ENCODE results near the gene TENM4.
A peak's percentile ranks its signal among the peaks of the same experiment; 100 is the strongest.
"Not testable (repeated sequence)": the region's sequence is repeated elsewhere in the genome, so short reads cannot be mapped to it uniquely, and the experiment has no call there.

Gene TENM4

DNA sequence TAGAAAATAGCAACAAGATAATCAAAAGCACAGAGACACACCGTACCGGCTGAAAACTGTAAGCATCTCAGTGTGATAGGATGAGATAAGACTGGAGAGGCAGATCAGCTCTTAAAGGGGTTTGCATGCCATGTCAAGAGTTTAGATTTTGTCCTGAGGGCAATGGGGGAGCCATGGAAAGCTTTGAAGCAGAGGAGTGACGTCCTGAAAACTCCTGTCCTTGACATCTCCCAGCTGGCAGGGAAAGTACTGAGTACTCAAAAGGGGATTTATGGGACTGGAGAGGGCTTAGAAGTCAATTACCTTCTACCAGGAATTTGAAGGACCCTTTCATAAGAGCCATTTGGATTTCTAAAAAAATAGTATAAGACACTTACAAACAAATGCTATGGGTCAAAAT lies 445.7 kb downstream of the TENM4 start:
- no peak for DNase-seq

DNA sequence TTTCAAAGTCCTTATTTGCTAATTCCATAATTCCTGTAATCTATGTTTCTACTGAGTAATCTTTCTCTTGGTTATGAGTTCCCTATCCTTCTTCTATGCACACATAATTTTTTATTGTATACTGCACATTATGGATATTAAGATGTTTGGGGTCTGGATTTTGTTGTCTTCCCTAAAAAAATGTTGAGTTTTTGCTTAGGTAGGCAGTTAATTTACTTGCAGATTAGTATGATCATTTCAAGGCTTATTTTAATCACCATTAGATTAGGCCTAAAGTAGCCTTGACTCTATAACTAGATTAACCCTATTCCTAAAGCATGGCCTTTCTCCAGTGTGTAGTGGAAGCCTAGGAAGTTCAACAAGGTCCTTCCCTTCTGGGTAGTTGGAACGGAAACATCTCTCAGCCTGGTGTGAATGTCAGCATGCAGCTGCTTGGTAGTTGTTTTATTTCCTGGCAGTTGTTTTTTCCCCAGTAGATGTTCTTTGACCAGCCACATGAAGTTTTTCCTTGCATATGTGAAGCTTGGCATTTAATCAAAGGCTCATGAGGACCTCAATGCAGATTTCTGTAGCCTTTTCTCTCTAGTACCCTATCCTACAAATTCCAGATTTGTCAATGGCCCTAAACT lies 446.9 kb downstream of the TENM4 start:
- no peak for DNase-seq

DNA sequence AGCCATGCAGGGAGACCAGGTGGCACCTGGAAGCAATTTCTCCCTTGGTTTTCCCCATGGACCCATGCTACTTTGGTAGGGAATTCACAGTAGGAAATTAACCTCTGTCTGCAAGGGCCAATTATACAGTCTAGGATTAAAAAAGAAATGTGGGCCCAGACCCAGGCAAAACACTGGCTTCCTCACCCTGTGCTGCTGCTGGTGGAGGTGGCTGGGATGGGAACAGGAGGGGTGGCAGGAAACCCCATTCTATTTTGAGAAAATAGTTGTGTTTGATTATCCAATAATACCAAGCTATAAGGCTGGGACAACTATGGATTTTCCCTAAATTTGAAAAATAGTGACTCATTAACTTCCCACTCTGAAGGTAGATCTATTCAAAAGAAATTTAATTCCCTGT lies 449.1 kb downstream of the TENM4 start:
- DNase-seq = no peak

DNA sequence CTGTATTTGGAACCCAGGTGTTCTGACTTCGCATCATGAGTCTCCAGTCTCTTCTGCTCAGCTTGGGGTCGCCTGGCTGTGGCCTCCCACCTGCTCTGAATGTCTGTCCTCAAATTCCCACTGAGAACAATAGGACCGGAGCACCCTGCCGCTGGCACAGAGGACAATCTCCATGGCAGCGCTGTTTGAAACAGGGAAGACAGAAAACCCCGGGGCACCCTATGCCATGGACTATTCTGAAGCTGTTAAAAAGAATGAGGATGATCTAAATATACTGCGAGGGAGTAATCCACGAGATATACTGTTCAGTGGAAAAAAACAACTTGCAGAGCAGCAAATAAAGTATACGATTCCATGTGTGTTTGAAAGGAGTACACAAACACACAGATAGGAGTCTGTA lies 450.6 kb downstream of the TENM4 start:
- no peak for DNase-seq

DNA sequence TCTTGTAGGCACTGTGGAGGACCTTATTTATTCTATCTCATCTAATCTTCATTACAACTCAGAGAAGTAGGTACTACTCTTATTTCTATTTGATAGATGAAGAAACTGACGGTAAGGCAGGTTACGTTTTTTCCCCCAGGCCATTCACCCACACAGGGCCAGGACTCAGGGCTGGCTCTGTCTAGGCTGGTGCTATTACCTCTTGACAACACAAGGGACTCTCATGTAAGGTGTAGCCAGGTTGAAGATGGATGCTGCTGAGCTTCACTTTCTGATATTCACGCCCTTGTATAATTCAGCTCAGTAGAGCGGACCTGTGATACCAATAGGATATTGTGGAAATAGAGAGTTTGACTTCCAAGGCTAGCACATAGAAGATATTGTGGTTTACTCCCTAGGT lies 453.1 kb downstream of the TENM4 start:
- DNase-seq = no peak

DNA sequence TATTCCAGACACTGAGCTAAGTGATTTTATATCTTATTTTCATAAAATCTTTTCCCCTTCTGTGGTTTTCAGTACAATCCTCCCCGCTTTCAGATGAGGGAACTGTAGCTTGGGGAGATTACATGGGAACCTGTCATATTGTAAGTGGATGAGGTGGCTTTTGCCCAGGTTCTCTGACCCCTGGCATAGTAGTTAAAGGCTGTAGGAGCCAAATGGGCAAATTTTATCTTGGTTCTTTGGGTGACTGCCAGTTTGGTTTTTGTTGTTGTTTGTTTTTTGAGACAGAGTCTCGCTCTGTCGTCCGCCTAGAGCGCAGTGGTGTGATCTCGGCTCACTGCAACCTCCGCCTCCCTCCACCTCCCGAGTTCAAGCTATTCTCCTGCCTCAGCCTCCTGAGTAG lies 454.5 kb downstream of the TENM4 start:
- DNase-seq = no peak

DNA sequence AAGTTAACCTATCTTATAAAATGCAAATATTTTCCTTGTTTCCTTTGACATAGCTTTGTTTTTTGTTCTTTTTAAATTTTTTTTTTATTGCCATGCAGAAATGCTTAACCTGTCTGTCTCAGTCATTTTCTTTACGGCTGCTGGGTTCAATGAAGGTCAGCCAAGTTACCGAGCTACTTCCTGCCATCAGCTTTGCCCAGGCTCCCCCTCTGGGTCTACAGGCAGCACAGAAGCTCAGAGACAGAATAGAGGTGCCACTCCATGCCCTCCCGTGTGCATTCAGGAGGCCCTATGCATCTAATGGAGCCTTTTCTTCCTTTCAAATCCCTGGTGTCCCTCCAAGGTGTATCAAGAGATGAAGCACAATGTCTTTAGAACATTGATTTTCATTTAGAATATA lies 455.2 kb downstream of the TENM4 start:
- DNase-seq = no peak

DNA sequence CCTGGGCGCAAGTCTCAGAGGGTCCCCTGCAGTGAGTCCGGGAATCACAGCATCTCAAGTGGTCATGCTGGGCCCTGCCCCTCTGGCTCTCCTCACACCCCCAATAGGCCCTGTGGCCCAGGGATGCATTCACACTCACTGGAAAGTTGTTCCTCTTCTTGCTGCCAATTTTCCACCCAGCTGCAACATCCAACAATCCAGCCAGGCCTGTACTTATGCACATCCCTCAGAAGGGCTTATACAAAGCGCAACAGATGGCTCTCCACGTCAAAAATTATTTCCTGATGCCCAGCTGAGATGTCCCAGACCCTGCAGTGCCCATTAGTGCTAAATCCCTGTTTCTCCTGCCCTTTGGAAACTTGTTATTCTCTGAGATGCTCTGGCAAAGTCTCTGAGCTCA lies 458.4 kb downstream of the TENM4 start:
- DNase-seq = no peak

DNA sequence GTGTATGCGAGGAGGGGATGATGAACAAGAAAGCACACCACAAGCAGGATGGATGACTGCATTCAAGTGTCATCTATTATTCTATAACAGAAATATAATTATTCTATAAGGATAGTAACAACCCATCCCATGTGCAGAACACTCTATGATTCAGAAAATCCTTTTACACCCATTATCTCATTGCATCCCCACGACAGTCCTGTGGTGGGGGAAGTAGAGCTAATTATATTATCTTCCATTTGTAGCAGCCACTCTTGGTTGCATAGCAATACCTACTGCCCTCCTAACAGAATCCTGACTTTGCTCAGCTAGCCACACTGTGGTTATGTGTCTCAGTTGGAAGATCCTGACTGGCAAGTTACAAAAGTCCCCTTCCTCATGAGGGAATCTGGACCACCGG lies 459.7 kb downstream of the TENM4 start:
- DNase-seq = no peak

DNA sequence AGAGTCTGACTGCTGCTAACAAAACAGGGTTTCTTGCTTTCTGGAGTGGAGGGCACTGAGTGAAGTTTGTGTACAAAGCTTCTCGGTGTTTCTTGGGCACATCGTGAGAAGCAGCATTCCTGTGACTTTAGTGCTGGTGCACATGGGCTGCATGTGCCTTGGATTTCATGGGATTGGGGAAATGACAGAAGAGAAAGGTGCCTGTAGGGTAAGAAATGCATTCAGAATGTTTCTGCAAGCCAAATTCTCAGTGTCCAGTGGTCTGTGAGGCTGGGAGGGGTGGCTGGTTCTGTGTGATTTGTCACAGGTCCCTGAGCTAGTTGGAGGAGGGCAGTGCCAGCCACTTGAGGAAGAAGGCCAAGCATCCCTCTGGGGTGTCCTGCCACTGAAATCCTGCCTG lies 462.0 kb downstream of the TENM4 start:
- DNase-seq = no peak

DNA sequence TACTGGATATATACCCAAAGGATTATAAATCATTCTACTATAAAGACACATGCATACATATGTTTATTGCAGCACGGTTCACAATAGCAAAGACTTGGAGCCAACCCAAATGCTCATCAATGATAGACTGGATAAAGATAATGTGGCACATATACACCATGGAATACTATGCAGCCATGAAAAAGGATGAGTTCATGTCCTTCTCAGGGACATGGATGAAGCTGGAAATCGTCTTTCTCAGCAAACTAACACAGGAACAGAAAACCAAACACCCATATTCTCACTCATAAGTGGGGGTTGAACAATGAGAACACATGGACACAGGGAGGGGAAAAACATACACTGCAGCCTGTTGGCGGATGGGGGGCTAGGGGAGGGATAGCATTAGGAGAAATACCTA lies 463.0 kb downstream of the TENM4 start:
- not testable (repeated sequence) for DNase-seq

DNA sequence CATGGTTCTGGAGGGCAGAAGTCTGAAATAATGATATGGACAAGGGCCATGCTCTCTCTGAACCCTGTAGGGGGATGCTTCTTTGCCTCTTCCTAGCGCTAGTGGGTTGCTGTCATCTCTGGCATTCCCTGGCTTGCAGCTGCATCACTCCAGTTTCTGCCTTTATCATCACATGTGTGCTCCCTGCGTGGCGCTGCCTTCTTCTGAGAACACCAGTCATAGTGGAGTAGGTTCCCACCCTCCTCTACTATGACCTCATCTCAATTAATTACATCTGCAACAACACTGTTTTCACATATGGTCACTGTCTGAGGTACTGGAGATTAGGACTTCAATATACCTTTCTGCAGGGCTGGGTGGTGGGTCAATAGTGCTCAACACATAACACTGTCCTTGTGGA lies 463.8 kb downstream of the TENM4 start:
- no peak for DNase-seq

DNA sequence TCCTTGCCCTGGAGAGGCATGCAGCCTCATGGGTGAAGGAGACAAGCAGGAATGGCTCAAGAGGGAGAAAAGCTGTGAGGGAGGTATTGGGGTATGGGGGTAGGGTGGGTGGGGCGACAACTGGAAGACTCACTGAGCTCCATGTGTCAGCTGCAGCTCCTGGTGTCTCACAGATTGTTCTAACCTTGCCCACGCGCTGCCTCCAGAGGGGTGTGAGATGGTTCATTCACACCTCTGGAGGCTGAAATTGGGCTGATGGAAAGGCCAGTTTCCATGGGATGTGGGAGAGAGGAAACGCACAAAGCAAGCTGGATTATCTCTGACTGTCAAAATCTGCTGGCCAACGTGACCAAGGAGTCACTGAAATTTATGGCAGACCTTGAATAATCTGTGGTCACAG lies 465.7 kb downstream of the TENM4 start:
- no peak for DNase-seq

DNA sequence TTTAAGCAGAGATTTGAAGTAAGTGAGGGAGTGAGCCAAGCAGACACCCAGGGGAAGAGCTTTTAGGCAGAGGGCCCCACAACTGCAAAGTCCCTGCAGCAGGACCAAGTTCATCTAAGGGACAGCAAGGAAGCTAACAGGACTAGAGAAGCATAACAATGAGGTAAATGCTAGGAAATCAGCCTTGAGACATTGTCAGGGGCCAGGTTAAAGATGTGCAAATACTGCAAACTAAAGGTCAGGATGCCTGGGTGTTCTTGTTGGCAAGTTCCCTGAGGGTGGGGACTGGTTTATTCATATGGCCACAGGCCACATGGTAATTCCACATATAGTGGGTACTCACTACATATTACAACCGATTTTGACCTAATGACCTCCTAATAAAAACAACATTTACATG lies 467.0 kb downstream of the TENM4 start:
- DNase-seq = no peak

DNA sequence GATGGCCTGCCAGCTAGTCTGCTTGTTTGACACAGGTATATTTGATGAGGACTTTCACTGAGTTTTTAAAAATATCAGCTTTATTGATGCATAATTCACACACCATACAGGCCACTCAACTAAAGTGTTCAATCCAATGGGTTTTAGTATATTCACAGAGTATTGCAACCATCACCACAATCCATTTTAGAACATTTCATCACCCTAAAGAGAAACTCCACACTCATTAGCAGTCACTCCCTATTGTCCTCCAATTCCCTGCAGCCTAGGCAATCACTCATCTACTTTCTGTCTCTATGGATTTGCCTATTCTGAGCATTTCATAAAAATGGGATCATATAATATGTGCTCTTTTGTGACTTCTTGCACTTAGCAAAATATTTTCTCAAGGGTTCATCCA lies 468.2 kb downstream of the TENM4 start:
- no peak for DNase-seq

DNA sequence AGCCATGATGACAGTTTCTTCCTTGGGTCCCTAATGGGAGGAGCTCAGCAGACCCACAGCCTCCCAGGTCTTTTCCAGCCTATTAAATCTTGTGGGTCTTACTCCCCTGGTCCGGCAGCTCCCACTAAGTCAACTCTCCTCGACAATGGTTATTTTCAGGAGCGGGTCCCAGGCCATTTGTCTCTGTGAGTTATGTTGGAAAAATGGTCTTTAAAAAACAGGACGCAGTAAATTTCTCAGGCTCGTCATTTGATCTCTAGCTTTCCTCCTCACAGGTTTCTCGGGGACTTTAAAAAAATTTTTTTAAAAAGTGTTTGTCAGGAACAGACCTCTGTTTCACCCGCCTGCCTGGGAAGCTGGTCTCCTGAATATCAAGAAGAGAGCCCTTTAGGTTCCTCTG lies 468.7 kb downstream of the TENM4 start:
- DNase-seq = no peak

DNA sequence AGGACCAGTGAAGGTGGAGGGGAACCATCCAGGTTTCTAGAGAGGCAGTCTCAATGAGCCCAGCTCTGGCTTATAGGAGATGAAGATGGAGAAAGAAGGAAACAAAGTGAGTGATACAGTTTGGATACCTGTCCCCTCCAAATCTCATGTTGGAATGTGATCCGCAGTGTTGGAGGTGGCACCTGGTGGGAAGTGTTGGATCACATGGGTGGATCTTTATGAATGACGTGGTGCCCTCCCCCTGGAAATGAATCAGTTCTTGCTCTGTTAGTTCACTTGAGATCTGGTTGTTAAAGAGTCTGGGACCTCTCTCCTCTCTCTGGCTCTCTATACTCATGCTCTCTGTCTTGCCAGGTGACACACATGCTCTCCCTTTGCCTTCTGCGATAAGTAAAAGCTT lies 473.0 kb downstream of the TENM4 start:
- DNase-seq = no peak

DNA sequence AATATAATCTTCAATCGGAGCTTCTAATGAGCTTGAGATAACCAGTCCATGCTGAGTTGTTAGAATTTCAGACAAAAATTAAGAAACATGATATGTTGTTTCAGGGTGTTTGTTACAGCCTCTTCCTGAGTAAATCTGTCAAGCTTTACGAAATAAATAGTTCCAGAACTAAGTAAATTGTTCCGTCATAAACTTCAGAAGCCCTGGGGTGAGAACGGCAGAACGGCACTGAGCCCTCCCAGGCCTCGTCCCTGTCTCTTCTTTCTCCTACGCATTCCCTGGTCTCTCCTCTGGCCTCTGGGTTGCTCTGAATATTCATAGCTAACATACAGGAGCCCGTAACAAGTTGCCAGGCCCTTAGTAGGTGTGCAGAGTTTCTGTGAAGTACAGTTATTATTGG lies 475.4 kb downstream of the TENM4 start:
- no peak for DNase-seq

DNA sequence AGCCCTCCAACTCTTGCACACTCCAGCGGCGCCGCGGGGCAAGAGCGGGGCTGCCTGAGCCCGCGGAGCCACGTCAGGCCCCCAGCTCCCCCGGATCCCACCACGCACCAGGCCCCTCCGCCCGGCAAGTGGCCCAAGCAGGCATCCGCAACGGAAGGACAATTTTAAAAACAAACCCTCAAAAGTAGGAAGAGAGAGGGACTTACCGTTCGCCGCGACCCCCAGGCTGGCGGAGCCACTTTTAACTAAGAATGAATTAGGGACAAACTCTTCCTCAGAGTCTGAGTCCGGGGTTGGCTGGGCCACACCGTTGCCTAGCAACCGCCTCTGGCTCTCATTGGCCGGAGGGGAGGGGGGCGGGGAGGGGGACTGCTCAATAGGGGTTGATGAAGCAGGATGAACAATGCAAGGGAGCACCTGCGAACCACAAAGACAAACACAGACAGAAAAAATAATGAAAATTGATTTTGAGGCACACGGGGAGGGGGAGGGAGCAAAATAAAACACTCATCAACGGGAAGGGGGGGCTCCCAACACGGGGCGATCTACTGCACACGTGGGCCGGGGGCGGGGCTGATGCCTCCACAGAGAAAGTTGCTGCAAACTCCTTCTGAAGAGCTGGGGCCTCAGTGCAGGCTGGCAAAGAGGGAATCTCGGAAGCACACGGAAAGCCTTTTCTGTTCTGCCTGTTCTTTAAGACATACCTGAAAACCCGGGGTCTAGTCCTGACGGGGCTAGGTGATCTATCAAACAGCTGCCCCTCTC lies 478.7 kb downstream of the TENM4 start:
- DNase-seq = peak; percentile 66

DNA sequence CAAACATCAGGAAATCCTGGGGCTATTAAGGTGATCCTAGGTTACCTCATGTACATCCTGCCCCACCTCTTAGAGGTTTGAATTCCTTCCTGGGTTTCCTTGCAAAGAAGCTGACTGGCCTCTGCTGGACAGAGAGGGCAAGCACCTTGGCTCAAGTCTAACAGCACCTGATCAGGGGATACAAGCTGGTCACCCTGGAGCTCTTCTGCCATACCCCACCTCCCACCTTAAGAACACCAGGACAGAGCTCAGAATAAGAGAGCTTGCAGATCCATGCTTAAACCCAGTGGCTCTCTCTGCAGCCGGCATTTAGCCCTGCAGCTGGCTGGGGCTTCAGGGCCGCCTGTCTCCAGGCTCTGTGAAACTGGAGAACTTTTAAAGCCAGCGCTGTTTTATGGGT lies 479.6 kb downstream of the TENM4 start:
- DNase-seq = peak; percentile 19

DNA sequence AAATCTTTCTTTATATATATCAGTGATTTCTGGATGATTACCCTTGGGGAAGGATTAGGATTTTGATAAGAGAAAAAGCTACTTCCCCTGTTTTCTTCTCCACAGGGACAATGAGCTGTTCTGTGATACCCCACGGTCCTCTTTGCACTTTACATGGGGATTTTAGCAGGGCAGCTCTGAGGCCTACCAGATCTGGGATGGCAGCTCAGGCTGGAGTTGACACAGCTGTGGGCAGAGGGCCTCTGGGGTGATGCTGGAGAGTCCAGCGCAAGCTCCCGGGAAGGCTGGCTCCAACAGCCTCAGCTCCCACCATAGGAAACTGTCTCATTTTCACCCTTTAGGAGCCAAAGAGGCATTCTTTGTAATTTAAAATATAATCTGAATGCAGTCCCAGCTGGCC lies 482.4 kb downstream of the TENM4 start:
- DNase-seq = no peak

DNA sequence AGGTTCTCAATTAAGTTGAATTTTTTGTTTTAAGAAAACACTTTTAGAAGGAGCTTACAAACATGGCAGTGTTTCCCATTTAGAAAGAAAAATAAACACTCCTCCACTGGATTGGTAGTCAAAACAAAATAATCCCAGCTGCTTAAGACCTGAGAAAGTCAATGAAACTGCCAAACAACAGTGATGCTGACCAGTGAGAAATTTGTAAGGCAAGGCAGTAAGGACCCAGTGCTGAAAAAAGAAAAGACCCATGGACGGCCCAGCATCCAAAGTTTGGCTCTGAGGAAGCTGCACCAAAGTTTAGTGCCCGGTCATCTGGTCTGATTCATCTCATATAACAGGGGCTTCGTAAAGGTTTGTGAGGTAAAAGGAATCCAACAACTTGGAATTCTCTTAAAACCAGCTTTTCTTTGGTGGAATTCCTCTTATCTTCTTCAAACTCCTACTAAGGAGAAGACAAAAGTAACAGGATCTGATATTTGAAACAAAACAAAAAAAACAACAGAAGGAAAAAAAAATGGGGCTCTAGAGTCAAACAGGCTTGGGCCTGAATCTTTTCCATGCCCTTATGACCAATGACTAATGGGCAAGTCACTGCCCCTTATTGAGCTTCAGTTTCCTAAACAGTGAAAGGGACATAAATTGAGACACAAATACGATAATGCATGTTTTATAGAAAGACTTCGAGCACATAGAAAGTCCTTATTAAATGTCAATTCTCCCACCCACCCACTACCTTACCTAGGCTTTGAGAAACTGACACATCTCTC lies 483.2 kb downstream of the TENM4 start:
- DNase-seq = no peak

DNA sequence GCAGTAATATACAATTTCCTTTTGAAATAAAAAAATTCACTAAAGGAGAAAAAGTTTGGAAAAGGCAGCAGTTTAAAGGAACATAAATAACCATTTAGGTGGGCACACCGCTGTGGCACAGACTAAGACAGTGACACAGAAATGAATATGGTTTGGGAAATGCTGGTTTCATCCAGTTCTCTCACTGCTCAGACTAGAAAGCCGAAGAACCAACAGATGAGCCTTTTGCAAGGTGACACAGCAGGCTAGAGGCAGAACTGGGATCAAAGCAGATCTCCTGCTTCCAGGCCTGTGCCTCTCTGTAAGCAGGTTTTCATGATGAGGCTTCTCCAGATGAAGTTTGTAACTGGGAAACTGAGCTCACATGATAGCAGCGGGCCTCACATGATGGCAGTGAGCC lies 486.1 kb downstream of the TENM4 start:
- DNase-seq = no peak

DNA sequence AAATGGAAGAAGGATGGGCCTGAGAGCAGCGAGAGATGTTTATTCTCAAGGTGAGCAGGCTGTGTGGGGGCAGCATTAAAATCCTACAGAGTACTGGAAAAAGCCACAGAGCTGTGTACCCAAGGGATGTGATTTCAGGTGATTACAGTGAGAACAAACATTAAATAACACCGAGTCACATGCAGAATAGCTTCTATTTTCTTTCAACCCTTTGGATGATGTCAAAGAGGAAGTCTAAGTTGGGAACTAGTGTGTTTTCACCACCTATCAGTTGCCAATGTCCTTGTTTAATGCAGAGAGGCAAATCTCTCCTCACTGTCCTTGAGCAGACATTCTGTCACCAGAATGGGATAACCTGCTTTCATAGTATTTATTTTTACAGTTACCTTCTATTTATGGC lies 486.6 kb downstream of the TENM4 start:
- no peak for DNase-seq

Measured in NCI-H1105 treated with DMSO at 0.1 percent for 48 hours (cell line).